Measurements from ENCODE around the gene ALOX5. TPM values are rescaled to one million over a fixed set of nuclear protein-coding genes. Genes with fewer than 3 reads are reported as not detected.
A peak's percentile ranks its signal among the peaks of the same experiment; 100 is the strongest.
"Not testable (repeated sequence)": the region's sequence is repeated elsewhere in the genome, so short reads cannot be mapped to it uniquely, and the experiment has no call there.

Gene ALOX5
- total RNA-seq, 2 donors from 2014 or later = 6.2 to 6.4 TPM

DNA sequence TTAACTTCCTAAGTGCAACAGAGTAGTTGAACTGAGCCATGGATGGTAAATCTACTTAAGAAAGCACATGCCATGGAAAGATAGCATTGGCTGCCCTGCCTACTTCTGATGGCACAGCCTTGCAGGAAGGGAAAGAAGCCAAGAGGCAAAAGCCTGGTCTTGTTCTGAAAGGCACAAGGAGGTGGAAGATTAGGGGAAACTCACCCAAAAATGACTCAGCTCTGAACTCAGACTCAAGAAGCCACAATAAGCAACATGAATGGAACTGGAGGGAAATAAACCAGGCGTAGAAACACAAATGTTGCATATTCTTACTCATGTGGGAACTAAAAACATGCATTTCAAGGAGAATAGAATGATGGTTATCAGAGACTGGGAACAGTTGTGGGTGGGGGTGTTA, 20.8 kb upstream of the ALOX5 start:
- TF ChIP-seq, protein P1, sequence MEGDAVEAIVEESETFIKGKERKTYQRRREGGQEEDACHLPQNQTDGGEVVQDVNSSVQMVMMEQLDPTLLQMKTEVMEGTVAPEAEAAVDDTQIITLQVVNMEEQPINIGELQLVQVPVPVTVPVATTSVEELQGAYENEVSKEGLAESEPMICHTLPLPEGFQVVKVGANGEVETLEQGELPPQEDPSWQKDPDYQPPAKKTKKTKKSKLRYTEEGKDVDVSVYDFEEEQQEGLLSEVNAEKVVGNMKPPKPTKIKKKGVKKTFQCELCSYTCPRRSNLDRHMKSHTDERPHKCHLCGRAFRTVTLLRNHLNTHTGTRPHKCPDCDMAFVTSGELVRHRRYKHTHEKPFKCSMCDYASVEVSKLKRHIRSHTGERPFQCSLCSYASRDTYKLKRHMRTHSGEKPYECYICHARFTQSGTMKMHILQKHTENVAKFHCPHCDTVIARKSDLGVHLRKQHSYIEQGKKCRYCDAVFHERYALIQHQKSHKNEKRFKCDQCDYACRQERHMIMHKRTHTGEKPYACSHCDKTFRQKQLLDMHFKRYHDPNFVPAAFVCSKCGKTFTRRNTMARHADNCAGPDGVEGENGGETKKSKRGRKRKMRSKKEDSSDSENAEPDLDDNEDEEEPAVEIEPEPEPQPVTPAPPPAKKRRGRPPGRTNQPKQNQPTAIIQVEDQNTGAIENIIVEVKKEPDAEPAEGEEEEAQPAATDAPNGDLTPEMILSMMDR (IDR thresholded peaks at IDR 0.05) = no peak
- Histone ChIP-seq H3K27me3 (no peaks in the 10 kb centered on the region), H3K4me1 (no peaks in the 10 kb centered on the region), H3K9me3 (no peaks in the 10 kb centered on the region), H3K36me3 (no peaks in the 10 kb centered on the region), H3K27ac (no peak overlapping the region), H3K4me3 (no peak overlapping the region), H3K9ac (ENCODE audit: low read depth in 2 of 2, low read length in 2 of 2) (no peak overlapping the region)
- no peak for DNase-seq
- intact Hi-C loops (cut with DNase I) = no loop called here

DNA sequence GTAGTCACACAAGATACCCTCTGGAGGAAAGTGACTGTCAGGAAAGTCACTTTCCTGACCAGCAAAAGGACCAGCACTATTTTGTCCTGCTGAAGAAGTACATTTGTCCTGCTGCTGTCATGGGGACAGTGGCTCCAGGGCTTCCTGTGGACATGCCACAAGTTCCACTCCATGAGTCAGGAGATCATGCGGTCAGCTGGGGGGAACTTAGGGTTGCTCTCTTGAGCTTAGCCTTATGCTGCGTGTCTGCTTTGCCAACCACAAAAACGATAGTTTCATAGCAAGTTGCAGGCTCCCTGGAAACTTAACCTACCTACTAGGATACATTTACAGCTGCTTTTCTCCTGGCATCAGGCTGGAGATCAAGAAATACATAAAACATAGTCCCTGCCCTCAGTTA, 19.8 kb upstream of the ALOX5 start:
- H3K4me1 ChIP-seq = no peaks in the 10 kb centered on the region
- intact Hi-C loops (cut with DNase I) = no loop called here
- H3K27ac ChIP-seq = no peak overlapping the region
- H3K4me3 ChIP-seq = no peak overlapping the region
- no peaks in the 10 kb centered on the region for H3K27me3 ChIP-seq
- TF ChIP-seq, protein P1 (IDR thresholded peaks at IDR 0.05) = no peak
- DNase-seq = peak; percentile 34
- H3K9me3 ChIP-seq = no peaks in the 10 kb centered on the region
- H3K9ac ChIP-seq (ENCODE audit: low read depth in 2 of 2, low read length in 2 of 2) = no peak overlapping the region
- no peaks in the 10 kb centered on the region for H3K36me3 ChIP-seq

DNA sequence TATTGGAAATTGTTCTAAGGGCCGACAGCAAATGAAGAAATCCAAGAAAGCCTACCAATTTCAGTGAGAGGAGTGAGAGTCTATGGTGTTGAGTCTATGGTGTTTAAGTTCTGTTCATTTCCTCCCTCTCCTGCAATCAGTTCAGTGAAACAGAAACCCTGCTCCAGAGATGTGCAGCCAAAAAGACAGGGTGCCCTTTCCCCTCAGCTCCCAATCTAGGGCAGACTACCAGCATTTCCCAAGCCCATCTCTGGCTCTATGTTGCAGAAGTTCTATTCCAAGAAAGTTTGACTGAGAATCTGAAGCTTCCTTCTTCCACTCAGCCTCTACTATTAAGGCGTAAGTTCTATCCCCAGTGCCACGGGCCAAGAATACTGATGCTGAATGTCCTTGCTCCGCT, 18.5 kb upstream of the ALOX5 start:
- Histone ChIP-seq H3K9me3 (no peaks in the 10 kb centered on the region), H3K27me3 (no peaks in the 10 kb centered on the region), H3K27ac (no peak overlapping the region), H3K4me1 (no peaks in the 10 kb centered on the region), H3K36me3 (no peaks in the 10 kb centered on the region), H3K4me3 (no peak overlapping the region), H3K9ac (ENCODE audit: low read depth in 2 of 2, low read length in 2 of 2) (no peak overlapping the region)
- TF ChIP-seq, protein P1 (IDR thresholded peaks at IDR 0.05) = no peak
- no peak for DNase-seq
- intact Hi-C loops (cut with DNase I) = no loop called here

DNA sequence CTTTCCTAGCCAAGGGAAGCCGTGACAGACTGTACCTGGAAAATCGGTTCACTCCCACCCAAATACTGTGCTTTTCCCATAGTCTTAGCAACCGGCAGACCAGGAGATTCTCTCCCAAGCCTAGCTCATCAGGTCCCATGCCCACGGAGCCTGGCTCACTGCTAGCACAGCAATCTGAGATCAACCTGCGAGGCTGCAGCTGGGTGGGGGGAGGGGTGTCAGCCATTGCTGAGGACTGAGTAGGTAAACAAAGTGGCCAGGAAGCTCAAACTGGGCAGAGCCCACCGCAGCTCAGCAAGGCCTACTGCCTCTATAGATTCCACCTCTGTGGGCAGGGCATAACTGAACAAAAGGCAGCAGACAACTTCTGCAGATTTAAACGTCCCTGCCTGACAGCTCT, 15.1 kb upstream of the ALOX5 start:
- H3K27ac ChIP-seq; H3K9me3 ChIP-seq; H3K4me1 ChIP-seq; H3K36me3 ChIP-seq; H3K9ac ChIP-seq (ENCODE audit: low read depth in 2 of 2, low read length in 2 of 2); H3K4me3 ChIP-seq; H3K27me3 ChIP-seq; intact Hi-C loops (cut with DNase I); DNase-seq: not testable (repeated sequence)

DNA sequence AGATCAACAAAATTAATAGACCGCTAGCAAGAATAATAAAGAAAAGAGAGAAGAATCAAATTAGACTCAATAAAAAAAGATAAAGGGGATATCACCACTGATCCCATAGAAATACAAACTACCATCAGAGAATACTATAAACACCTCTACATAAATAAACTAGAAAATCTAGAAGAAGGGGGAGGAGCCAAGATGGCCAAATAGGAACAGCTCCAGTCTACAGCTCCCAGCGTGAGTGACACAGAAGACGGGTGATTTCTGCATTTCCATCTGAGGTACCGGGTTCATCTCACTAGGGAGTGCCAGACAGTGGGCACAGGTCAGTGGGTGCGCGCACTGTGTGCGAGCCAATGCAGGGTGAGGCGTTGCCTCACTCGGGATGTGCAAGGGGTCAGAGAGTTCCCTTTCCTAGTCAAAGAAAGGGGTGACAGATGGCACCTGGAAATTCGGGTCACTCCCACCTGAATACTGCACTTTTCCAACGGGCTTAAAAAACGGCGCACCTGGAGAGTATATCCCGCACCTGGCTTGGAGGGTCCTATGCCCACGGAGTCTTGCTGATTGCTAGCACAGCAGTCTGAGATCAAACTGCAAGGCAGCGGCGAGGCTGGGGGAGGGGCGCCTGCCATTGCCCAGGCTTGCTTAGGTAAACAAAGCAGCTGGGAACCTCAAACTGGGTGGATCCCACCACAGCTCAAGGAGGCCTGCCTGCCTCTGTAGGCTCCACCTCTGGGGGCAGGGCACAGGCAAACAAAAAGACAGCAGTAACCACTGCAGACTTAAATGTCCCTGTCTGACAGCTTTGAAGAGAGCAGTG, 11.8 kb upstream of the ALOX5 start:
- not testable (repeated sequence) for H3K4me3 ChIP-seq
- DNase-seq = peak; percentile 60

DNA sequence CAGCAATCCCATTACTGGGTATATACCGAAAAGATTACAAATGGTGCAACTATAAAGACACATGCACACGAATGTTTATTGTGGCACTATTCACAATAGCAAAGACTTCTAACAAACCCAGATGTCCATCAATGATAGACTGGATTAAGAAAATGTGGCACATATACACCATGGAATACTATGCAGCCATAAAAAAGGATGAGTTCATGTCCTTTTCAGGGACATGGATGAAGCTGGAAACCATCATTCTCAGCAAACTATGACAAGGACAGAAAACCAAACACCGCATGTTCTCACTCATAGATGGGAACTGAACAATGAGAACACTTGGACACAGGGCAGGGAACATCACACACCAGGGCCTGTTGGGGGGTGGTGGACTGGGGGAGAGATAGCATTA, 6.4 kb upstream of the ALOX5 start:
- H3K4me3 ChIP-seq; DNase-seq; H3K9ac ChIP-seq (ENCODE audit: low read depth in 2 of 2, low read length in 2 of 2); H3K4me1 ChIP-seq; H3K27ac ChIP-seq; intact Hi-C loops (cut with DNase I); H3K27me3 ChIP-seq; H3K36me3 ChIP-seq; H3K9me3 ChIP-seq: not testable (repeated sequence)

More for the DNA sequence above, 11.8 kb upstream of the ALOX5 start:
- H3K27ac ChIP-seq; H3K36me3 ChIP-seq; intact Hi-C loops (cut with DNase I); H3K27me3 ChIP-seq; H3K9me3 ChIP-seq; H3K9ac ChIP-seq (ENCODE audit: low read depth in 2 of 2, low read length in 2 of 2); H3K4me1 ChIP-seq: not testable (repeated sequence)

DNA sequence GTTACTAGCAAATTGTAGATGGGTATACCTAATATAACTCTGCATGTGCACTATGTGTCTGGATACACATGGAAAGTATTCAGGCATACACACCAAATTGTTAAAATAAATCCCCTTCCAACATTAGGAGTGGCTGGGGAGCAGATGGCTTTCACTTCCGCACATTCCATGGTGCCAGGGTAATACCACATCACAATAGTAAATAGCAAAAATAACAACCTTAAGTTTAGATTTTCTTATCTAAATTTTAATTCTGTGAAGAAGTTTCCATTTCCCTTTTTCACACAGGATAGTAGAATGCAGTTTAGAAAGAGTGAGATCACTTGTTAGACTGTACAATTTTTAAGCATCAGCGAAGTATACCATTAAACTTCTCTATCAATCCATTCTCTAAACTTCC, 5.8 kb upstream of the ALOX5 start:
- intact Hi-C loops (cut with DNase I) = no loop called here
- no peak overlapping the region for H3K4me3 ChIP-seq
- H3K9ac ChIP-seq (ENCODE audit: low read depth in 2 of 2, low read length in 2 of 2) = no peak overlapping the region
- H3K27ac ChIP-seq = no peak overlapping the region
- TF ChIP-seq, protein P1 (IDR thresholded peaks at IDR 0.05) = no peak
- DNase-seq = no peak
- H3K27me3 ChIP-seq = peaks cover 9% of the 10 kb centered on the region
- no peaks in the 10 kb centered on the region for H3K9me3 ChIP-seq
- H3K4me1 ChIP-seq = no peaks in the 10 kb centered on the region
- no peaks in the 10 kb centered on the region for H3K36me3 ChIP-seq
